Hematopoietic multipotent progenitor cell treated with erythropoietin and hydrocortisone succinate and interleukin-3 and kit ligand, for 4 days (in vitro differentiated cells): ENCODE data around the gene CADPS2.
"Not testable (repeated sequence)": the region's sequence is repeated elsewhere in the genome, so short reads cannot be mapped to it uniquely, and the experiment has no call there.

ENCODE experiments used
- DNase-seq: peaks from one replicate; pipeline ENCODE4 v3.0.0-alpha.2; 2015

The CADPS2 gene

DNA sequence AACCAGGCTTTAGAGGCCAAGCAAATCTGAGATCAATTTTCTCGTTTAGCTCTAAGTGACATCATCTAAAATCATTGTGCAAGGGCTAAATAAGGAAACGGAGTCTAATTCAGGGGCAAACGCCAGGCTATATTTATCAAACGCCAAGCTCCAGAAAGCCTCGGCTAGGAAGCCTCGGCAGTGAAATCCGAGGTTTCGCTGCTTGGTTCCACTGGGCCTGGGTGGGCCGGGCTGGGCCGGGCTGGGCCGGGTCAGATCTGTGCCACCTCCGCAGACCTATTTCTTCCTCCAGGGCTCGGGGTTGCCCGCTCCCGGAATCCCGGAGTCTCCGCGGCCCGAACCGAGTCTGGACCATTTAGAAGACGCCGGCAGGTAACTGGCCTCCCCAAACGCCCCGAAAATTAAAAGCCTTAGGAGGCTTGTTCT, 581.3 kb downstream of the CADPS2 start:
- no peak for DNase-seq

GRCh38 chr7:122304319-122304975, 581.8 kb downstream of the CADPS2 start, which contains the start of gene FEZF1:
FEZF1 (minus strand) TSS chr7:122304750; CDS start chr7:122304437, 313 bp downstream.
- DNase-seq, result no peak

GRCh38 chr7:122303531-122304318, 582.5 kb downstream of the CADPS2 start:
- no peak for DNase-seq

GRCh38 chr7:122302761-122303530, 583.3 kb downstream of the CADPS2 start:
- DNase-seq, result no peak

DNA sequence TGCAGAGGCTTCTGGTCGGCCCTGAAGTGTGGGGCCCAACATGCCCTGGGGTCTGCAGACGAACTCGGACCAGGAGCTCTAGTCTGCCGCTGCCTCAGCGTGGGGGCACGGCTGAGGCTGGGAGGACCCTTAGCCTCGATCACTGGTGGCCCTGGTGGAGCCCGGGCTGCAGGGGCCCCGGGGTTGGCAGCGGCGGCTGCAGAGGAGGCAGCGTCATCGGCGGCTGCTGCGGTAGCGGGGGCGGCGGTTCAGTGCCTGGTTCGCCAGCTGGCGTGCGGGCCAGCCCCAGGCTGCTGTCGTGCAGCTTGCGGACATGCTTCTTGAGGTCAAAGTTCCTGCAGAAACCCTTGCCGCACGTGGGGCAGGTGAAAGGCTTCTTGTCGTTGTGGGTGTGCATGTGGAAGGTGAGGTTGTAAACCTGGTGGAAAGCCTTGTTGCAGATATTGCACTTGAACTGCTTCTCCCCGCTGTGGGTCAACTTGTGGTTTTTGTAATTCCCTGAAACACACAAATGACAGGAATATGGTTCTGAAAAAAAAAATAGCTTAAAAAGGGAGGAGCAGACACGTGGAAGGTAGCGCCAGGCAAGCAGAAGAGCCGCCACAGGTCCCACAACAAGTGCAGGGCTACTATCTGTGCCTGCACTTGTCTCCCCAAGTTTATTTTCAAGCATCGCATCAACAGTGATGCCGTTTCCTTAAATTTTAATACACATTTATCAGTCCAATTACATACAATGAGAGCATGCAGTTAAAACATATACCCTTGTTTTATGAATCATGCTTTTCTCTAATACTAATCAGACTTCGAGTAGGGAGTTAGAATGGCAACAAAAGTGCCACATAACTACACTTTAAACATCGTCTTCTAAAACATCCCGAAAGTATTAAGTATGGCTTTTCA, 584.2 kb downstream of the CADPS2 start:
- DNase-seq, result no peak

DNA sequence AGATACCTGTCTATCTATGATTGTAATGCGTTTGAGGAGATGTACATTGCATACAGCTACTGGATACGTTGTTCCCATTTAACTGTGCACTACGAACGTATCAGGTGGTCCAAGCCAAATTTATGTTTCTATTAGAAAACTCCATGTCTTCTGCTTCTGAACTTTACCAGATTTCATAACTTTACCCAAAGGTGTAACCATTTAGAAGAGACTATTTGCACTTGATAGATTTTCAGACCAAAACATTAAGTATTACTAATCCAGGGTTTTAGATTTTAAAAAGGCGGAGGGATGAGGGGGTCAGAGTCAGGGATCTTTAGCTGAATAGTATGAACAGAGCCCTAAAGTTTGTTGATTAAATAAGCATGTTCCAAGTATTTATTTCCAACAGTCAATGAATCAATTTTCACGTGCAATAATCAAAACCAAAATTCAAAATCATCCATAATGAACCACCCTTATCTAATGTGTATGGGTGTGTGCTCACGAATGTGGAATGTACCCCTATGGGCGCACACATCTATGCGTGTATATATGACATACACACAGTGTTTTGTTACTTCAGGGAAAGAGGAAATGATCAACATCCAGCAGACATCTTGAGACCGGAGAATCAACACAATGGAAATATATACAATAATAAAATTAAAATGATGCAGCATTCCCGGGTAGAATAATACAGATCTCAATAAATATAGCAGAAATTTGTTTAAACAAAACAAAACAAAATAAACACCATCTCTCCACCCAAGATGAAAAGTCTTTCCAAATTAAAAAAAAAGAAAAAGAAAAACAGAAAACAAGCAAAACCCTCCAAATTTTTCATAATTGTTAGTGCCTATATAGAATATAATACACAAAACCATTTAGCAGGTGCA, 585.1 kb downstream of the CADPS2 start:
- DNase-seq, result no peak

GRCh38 chr7:122300211-122300932, 585.9 kb downstream of the CADPS2 start:
- DNase-seq, result no peak

DNA sequence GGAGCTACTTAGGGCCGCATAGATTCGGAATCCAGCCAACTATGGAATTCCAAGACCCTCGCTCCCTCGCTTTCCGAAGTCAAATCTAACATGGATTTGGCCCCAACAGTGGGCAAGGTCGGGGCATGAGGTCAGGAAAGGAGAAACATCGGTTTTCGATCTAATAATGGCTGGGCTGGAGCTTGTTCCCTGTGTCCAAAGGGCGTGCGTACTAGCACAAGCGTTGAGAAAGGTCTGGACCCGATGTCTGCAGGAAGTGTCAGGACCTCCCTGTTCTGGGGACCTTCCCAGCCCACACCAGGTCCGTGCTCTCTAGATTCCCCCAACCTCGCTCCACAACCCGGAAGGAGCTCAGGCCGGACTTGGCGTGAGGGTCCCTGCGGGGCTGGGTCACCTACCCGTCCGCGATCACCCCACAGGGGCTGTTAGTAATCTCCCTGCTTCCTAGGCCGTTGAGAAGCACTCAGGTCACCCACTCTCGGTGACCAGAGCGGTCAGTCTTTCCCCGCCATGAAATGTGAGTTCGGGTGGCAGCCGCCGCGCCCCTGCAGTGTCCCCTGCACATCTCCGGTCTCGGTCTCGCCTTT, 586.5 kb downstream of the CADPS2 start:
- no peak for DNase-seq

GRCh38 chr7:122298618-122299017, 587.6 kb downstream of the CADPS2 start:
- DNase-seq, result no peak

- no peak for DNase-seq
Observed at GRCh38 chr7:122298131-122298530, 588.1 kb downstream of the CADPS2 start.

- no peak for DNase-seq
Observed at GRCh38 chr7:122291189-122291588, 595.1 kb downstream of the CADPS2 start.

GRCh38 chr7:122290476-122290875, 595.8 kb downstream of the CADPS2 start:
- DNase-seq, result no peak

DNA sequence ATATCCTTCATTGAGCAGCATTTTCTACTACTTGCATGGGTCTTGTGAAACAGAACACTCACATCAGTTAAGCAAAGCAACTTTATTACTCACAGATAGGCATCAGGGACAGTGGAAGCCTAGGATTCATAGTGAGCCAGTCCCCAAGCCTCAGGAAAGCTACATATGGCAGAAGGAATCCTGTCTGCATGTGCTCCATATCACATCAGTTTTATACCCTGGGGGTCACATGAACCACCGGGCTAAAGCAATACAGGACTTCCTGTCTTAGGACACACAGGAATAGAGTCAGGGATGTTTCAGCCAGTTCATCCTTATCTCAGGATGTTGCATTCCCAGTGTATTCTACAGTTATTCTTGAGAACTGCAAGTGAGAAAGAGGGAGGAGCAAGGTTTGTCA, 596.8 kb downstream of the CADPS2 start:
- DNase-seq, result no peak

DNA sequence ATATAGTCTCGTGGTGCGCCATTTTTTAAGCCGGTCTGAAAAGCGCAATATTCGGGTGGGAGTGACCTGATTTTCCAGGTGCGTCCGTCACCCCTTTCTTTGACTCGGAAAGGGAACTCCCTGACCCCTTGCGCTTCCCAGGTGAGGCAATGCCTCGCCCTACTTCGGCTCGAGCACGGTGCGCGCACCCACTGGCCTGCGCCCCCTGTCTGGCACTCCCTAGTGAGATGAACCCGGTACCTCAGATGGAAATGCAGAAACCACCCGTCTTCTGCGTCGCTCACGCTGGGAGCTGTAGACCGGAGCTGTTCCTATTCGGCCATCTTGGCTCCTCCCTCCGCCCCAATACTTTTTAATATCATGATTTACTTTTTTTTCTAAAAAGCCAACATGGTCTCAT, 601.7 kb downstream of the CADPS2 start:
- not testable (repeated sequence) for DNase-seq

- DNase-seq, result no peak
Observed at GRCh38 chr7:122273117-122273516, 613.1 kb downstream of the CADPS2 start.

- DNase-seq, result no peak
Observed at GRCh38 chr7:122269241-122269640, 617.0 kb downstream of the CADPS2 start.
